Esophagus squamous epithelium (tissue), 4 donors: Measurements from ENCODE around the gene EDEM3.

Experiments
- POLR2A ChIP-seq, 4 donors: fragments of 450-650 bp; IDR thresholded peaks; one replicate each; pipeline ENCODE4 v1.6.1; 2017; ENCODE audit warnings: antibody characterized with exemption in 4 of 4, mild to moderate bottlenecking in 4 of 4, moderate library complexity in 3 of 4
- TF ChIP-seq, protein P1 (sequence below), 6 experiments: fragments of 450-650 bp in 4 of 6; fragments of 200-600 bp in 2 of 6; sonication (generic) in 2 of 6; IDR thresholded peaks; one replicate each; pipeline ENCODE4 v1.5.1; 2016 to 2019; ENCODE audit warnings: antibody characterized with exemption in 6 of 6, mild to moderate bottlenecking in 4 of 6, moderate library complexity in 4 of 6

DNA sequence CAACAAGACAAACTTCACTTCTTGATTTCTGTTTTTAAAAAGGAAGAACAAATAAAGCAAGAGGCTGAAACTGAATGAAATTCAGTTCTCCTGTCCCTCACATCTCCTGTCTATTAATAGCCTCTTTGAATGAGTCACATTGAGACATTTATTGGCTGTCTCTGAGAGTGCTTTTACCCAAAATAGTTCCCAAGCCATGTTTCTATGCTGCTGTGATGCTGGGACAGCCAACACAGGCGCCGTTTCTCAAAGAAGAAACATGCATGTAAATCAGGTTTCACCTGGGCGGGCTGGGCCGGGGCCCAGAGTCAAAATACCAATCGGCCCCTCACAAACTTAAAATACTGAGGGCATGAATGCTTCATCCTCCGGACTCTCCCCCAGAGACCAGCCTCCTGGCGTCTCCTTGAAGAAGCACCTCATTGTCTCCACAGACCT is 105.2 kb downstream of the EDEM3 start:
- TF ChIP-seq, protein P1, sequence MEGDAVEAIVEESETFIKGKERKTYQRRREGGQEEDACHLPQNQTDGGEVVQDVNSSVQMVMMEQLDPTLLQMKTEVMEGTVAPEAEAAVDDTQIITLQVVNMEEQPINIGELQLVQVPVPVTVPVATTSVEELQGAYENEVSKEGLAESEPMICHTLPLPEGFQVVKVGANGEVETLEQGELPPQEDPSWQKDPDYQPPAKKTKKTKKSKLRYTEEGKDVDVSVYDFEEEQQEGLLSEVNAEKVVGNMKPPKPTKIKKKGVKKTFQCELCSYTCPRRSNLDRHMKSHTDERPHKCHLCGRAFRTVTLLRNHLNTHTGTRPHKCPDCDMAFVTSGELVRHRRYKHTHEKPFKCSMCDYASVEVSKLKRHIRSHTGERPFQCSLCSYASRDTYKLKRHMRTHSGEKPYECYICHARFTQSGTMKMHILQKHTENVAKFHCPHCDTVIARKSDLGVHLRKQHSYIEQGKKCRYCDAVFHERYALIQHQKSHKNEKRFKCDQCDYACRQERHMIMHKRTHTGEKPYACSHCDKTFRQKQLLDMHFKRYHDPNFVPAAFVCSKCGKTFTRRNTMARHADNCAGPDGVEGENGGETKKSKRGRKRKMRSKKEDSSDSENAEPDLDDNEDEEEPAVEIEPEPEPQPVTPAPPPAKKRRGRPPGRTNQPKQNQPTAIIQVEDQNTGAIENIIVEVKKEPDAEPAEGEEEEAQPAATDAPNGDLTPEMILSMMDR (IDR thresholded peaks at IDR 0.05) = no peak
- no peak for TF ChIP-seq POLR2A (IDR thresholded peaks at IDR 0.05)
